ENCODE measurements around the gene CIDEC. TPM values are rescaled to one million over a fixed set of nuclear protein-coding genes. Genes with fewer than 3 reads are reported as not detected.

CIDEC gene
- total and polyA plus RNA-seq, 2 of the 13 experiments (the other 11 are each of a cell fraction or from before 2014, with no cell fraction given), result 2.5 to 10.4 TPM

- TF ChIP-seq, protein P1, sequence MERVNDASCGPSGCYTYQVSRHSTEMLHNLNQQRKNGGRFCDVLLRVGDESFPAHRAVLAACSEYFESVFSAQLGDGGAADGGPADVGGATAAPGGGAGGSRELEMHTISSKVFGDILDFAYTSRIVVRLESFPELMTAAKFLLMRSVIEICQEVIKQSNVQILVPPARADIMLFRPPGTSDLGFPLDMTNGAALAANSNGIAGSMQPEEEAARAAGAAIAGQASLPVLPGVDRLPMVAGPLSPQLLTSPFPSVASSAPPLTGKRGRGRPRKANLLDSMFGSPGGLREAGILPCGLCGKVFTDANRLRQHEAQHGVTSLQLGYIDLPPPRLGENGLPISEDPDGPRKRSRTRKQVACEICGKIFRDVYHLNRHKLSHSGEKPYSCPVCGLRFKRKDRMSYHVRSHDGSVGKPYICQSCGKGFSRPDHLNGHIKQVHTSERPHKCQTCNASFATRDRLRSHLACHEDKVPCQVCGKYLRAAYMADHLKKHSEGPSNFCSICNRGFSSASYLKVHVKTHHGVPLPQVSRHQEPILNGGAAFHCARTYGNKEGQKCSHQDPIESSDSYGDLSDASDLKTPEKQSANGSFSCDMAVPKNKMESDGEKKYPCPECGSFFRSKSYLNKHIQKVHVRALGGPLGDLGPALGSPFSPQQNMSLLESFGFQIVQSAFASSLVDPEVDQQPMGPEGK (CRISPR knock-in tag; IDR thresholded peaks at IDR 0.05), result peak; percentile 68
- TF ChIP-seq PCBP2 (optimal IDR thresholded peaks at IDR 0.05; ENCODE audit: low read depth, low read length, poor library complexity, severe bottlenecking) (no peak), ZNF33B (CRISPR knock-in tag; IDR thresholded peaks at IDR 0.05) (0 out of 2 replicates have a peak, but pooled peaks have one; percentile 20), MTERF4 (CRISPR knock-in tag; IDR thresholded peaks at IDR 0.05) (no peak), ZFP90 (CRISPR knock-in tag; IDR thresholded peaks at IDR 0.05; ENCODE audit: borderline replicate concordance) (no peak), ZFAT (CRISPR knock-in tag; conservative IDR thresholded peaks at IDR 0.05) (no peak), KDM2A (CRISPR knock-in tag; IDR thresholded peaks at IDR 0.05; ENCODE audit: borderline replicate concordance, low read depth) (no peak), ZNF407 (CRISPR knock-in tag; IDR thresholded peaks at IDR 0.05; ENCODE audit: not compliant biosample characterization) (no peak), NFE2 (CRISPR knock-in tag; IDR thresholded peaks at IDR 0.05) (no peak), ZNF597 (CRISPR knock-in tag; IDR thresholded peaks at IDR 0.05) (no peak)
- TF ChIP-seq, protein P2, sequence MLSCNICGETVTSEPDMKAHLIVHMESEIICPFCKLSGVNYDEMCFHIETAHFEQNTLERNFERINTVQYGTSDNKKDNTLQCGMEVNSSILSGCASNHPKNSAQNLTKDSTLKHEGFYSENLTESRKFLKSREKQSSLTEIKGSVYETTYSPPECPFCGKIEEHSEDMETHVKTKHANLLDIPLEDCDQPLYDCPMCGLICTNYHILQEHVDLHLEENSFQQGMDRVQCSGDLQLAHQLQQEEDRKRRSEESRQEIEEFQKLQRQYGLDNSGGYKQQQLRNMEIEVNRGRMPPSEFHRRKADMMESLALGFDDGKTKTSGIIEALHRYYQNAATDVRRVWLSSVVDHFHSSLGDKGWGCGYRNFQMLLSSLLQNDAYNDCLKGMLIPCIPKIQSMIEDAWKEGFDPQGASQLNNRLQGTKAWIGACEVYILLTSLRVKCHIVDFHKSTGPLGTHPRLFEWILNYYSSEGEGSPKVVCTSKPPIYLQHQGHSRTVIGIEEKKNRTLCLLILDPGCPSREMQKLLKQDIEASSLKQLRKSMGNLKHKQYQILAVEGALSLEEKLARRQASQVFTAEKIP (CRISPR knock-in tag; IDR thresholded peaks at IDR 0.05; ENCODE audit: borderline replicate concordance), result no peak
Observed at GRCh38 chr3:9864200-9864927, 15.7 kb downstream of the CIDEC start (continued).

All from HepG2 (cell line).